Endothelial cell of coronary artery (primary cell): ENCODE results near the gene TRMT5. TPM values are rescaled to one million over a fixed set of nuclear protein-coding genes. Genes with fewer than 3 reads are reported as not detected.

Experiments used
- total RNA-seq: library from RNA; depleted of rRNA; stranded (reverse); fragments of >200 nt; gene quantifications from 2 replicates; pipeline ENCODE4 v1.2.3, GENCODE V29; 2014

The TRMT5 gene
- 8.8 and 12.0 TPM in 2 replicates for total RNA-seq

DNA sequence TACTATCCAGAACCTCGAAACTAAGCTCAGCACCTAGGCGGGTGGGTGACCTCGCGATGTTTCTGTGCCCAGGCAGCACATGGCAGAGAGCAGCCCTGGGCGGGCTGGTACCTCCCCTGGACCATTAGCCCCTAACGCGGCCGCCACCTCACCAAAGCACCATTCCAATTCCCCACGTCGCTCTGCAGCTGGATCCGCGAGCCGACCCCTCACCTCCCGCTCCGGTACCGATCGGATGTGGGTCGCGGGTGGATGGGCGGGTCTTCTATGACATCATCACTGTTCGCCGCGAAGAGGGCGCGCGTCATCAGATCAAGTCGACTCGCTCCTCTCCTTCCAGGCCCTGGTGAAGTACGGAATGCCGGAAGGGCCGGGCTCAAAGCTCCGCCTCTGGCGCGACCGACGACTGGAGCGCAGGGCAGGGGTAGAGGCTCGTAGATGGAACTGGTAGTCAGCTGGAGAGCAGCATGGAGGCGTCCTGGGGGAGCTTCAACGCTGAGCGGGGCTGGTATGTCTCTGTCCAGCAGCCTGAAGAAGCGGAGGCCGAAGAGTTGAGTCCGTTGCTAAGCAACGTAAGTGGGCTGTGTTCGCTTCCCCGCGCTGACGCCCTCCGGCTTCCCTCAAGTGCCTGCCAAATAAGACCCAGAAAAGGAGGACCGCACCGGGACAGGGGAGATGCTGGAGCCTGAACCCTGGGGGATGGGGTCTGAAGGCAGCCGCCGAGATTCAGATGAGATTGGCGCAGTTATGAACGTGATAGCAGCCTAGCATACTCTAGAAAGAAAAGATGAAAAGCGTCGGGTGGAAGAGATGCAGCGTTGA, at the start of gene TRMT5, which contains the start of gene SLC38A6:
TSS of gene TRMT5 (minus strand) at position 269 of the 822 bp plus-strand sequence. CDS start at position 163, 106 bp downstream.
TSS of gene SLC38A6 (plus strand) at position 435 of the 822 bp plus-strand sequence. CDS start at position 468, 33 bp downstream.

Other genes with a start within 250 kb of the TRMT5 start
- gene MNAT1, start 246.3 kb downstream of the TRMT5 start, total RNA-seq = 48.6 and 49.3 TPM in 2 replicates
- 20.7 and 23.3 TPM in 2 replicates for gene SLC38A6, start 166 bp upstream of the TRMT5 start, total RNA-seq